PC-3 (cell line): ENCODE data around the gene ITGA4.

Experiments used
- CTCF ChIP-seq: fragments of 300-600 bp; sonication (generic); conservative IDR thresholded peaks from 2 replicates; pipeline ENCODE4 v1.5.1; 2017; ENCODE audit warnings: antibody characterized with exemption, low read depth, mild to moderate bottlenecking, low read length
- EZH2 ChIP-seq: fragments of 300-600 bp; sonication (generic); IDR thresholded peaks from one replicate; pipeline ENCODE4 v1.6.1; 2017; ENCODE audit warnings: antibody characterized with exemption, mild to moderate bottlenecking, low read length; ENCODE audit not compliant: unreplicated experiment
- EZH2phosphoT487 ChIP-seq: fragments of 300-600 bp; sonication (generic); IDR thresholded peaks from 2 replicates; pipeline ENCODE4 v1.6.1; 2018; ENCODE audit warnings: mild to moderate bottlenecking, antibody characterized with exemption, low read length, borderline replicate concordance

DNA sequence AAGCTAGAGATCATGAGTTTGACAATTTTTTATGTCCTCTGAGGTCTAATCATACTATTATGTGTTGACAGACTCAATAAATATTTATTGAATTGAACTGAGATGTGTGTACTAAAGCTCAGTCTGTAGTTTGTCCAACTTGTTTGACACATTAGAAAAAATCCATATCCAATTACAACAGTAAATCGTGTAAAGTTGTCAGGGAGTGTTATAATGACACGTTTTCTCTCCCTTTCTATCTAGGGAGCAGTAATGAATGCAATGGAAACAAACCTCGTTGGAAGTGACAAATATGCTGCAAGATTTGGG, 28.4 kb downstream of the ITGA4 start:
- TF ChIP-seq CTCF (no peak), EZH2 (no peak), EZH2phosphoT487 (no peak)
